Glutamatergic neuron (in vitro differentiated cells): ENCODE results near the gene PTPRN2. TPM values are rescaled to one million over a fixed set of nuclear protein-coding genes. Genes with fewer than 3 reads are reported as not detected.

Source experiments
- DNase-seq: peaks from one replicate; pipeline ENCODE4 v3.0.0; 2022
- H3K27ac Mint-ChIP-seq: one replicate; pipeline ENCODE4 v1.8.0; 2020; ENCODE audit warnings: mild to moderate bottlenecking, mixed read lengths, inconsistent platforms; ENCODE audit not compliant: unreplicated experiment
- H3K27me3 Mint-ChIP-seq: one replicate; pipeline ENCODE4 v1.8.0; 2020; ENCODE audit warnings: mild to moderate bottlenecking, moderate library complexity, mixed read lengths, inconsistent platforms; ENCODE audit not compliant: unreplicated experiment
- H3K36me3 Mint-ChIP-seq: one replicate; pipeline ENCODE4 v1.8.0; 2020; ENCODE audit warnings: mild to moderate bottlenecking, mixed read lengths, inconsistent platforms; ENCODE audit not compliant: unreplicated experiment
- H3K4me1 Mint-ChIP-seq: one replicate; pipeline ENCODE4 v1.8.0; 2020; ENCODE audit warnings: mild to moderate bottlenecking, low read depth, mixed read lengths, inconsistent platforms; ENCODE audit not compliant: unreplicated experiment
- H3K4me3 Mint-ChIP-seq: one replicate; pipeline ENCODE4 v1.8.0; 2020; ENCODE audit warnings: mild to moderate bottlenecking, mixed read lengths, inconsistent platforms; ENCODE audit not compliant: unreplicated experiment
- H3K9me3 Mint-ChIP-seq: one replicate; pipeline ENCODE4 v1.8.0; 2020; ENCODE audit warnings: mild to moderate bottlenecking, moderate library complexity, mixed read lengths, inconsistent platforms; ENCODE audit not compliant: unreplicated experiment
- total RNA-seq: library from RNA; stranded (reverse); fragmentation: NEBNext Ultra II Directional; extraction: Animal tissue kit (Norgen Biotek cat#: 25700); gene quantifications from one replicate; pipeline ENCODE4 v1.2.1, GENCODE V29; 2021; ENCODE audit not compliant: unreplicated experiment
- TF ChIP-seq, protein P1 (sequence below): fragments of 200-600 bp; sonication (generic); IDR thresholded peaks from one replicate; pipeline ENCODE4 v1.5.0; 2021; ENCODE audit not compliant: partially characterized antibody, unreplicated experiment

The PTPRN2 gene
- total RNA-seq, 1 donor from 2014 or later: 49.0 TPM

DNA sequence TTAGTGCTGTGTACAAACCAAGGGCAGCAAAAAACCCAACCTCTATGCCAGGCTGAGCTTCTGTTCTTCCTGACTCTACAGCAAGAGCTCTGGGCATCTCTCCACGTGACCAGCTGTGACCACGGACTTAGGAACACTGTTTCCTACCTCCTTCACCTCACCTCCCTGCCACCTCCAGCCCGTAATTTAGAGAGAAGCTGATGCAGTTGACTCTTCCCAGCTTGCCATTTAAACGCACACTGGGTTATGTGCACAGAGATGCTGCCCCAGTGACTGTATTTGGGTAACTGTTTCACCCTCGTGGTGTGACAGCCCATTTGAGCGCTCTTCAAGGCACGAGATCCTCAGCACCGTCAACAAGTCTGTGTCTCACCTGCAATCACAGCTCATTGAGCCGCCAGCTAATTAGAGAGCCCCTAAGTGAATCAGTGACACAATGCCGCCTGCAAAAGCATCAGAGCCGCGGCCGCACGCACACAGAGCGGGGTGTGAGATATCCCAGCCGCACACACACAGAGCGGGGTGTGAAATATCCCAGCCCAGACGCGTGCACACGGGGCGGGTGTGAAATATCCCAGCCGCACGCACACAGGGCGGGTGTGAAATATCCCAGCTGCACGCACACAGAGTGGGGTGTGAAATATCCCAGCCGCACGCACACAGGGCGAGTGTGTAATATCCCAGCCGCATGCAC, 319.7 kb downstream of the PTPRN2 start:
- TF ChIP-seq, protein P1, sequence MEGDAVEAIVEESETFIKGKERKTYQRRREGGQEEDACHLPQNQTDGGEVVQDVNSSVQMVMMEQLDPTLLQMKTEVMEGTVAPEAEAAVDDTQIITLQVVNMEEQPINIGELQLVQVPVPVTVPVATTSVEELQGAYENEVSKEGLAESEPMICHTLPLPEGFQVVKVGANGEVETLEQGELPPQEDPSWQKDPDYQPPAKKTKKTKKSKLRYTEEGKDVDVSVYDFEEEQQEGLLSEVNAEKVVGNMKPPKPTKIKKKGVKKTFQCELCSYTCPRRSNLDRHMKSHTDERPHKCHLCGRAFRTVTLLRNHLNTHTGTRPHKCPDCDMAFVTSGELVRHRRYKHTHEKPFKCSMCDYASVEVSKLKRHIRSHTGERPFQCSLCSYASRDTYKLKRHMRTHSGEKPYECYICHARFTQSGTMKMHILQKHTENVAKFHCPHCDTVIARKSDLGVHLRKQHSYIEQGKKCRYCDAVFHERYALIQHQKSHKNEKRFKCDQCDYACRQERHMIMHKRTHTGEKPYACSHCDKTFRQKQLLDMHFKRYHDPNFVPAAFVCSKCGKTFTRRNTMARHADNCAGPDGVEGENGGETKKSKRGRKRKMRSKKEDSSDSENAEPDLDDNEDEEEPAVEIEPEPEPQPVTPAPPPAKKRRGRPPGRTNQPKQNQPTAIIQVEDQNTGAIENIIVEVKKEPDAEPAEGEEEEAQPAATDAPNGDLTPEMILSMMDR: no peak
- Mint-ChIP-seq H3K9me3 (peaks cover 17% of the 10 kb centered on the region), H3K27me3 (peaks cover 11% of the 10 kb centered on the region), H3K4me1 (peaks cover 5% of the 10 kb centered on the region), H3K4me3 (peak overlapping the region; percentile 25), H3K27ac (no peak overlapping the region), H3K36me3 (peaks cover 19% of the 10 kb centered on the region)
- peak; percentile 8 for DNase-seq

DNA sequence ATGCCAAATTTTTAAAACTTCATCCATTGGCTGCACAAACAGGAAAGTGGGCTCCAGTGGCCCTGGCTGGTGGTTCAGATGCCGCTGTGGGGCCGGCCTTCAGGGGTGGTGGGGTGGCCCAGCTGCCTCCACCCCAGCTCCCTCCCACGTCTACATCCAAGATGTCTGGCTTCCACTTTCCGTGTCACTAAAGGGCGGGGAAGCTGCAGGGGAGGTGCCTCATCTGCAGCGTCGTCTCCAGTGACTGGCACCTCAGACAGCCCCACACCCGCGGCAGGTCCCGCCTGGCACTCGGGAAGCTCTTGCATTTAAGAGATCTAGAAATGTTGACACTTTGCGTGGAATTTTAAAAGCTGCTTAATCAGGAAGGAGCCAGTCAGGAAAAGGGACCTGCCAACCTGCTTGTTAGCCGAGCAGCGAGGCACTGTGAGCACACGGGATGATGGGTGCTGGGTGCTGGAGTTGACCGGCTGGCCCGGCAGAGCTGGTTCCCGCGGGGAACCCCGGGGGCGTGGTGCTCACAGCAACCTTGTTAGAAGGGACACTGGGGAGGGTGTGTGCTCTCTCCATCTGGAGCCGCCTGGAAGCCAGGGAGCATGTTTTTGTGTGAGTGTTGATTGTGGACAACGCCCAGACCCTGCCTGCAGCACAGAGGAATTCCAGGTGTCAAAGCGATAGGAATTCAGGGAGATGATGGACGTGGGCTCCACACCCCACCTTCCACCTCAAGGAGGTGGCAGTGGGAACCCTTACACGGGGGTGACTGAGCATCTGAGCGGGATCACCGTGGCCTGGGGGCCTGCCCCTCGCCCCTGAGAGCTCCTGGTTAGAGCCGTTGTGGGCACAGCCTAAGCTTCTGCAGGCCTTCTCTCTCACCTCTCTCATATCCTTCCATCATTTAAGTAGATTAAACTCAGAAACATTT, 320.5 kb downstream of the PTPRN2 start:
- H3K27me3 Mint-ChIP-seq: peaks cover 5% of the 10 kb centered on the region
- no peak overlapping the region for H3K4me3 Mint-ChIP-seq
- peak; percentile 13 for DNase-seq
- H3K9me3 Mint-ChIP-seq: peaks cover 9% of the 10 kb centered on the region
- H3K27ac Mint-ChIP-seq: no peak overlapping the region
- peaks cover 5% of the 10 kb centered on the region for H3K4me1 Mint-ChIP-seq
- TF ChIP-seq, protein P1: no peak
- peaks cover 11% of the 10 kb centered on the region for H3K36me3 Mint-ChIP-seq

DNA sequence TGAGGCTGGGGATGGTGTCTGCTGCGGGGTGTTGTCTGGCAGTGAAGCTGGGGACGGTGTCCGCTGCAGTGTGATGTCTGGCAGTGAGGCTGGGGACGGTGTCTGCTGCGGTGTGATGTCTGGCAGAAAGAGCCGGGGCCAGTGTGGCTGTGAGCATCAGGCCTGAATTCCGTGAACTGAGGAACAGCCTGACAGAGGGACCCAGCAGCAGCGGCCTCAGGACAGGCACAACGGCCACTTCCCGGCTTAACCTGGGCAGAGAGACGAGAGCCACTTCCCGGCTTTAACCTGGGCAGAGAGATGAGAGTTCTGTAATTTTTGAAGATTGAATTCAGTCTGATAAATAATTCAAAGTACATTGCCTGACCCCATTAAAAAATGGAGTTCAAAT, 321.2 kb downstream of the PTPRN2 start:
- H3K9me3 Mint-ChIP-seq: peaks cover 9% of the 10 kb centered on the region
- TF ChIP-seq, protein P1: no peak
- peaks cover 11% of the 10 kb centered on the region for H3K36me3 Mint-ChIP-seq
- DNase-seq: peak; percentile 8
- H3K27me3 Mint-ChIP-seq: peaks cover 5% of the 10 kb centered on the region
- no peak overlapping the region for H3K27ac Mint-ChIP-seq
- H3K4me1 Mint-ChIP-seq: peaks cover 5% of the 10 kb centered on the region
- no peak overlapping the region for H3K4me3 Mint-ChIP-seq

DNA sequence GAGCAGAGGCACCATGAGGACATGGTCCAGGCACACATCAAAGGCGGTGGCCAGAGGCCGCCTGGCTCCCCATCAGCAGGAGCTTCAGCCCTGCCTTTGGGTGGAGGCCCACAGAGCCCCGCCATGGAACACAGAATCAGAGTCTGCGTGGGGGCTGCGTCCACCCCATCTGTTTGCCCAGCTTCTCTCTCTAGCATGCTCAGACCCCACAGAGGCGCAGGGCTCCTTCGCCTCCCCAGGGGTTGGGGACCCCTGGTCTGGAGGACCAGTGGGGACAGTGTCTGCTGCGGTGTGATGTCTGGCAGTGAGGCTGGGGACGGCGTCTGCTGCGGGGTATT, 321.9 kb downstream of the PTPRN2 start:
- TF ChIP-seq, protein P1: no peak
- H3K4me3 Mint-ChIP-seq: no peak overlapping the region
- DNase-seq: no peak
- H3K9me3 Mint-ChIP-seq: peaks cover 7% of the 10 kb centered on the region
- H3K36me3 Mint-ChIP-seq: peaks cover 11% of the 10 kb centered on the region
- peaks cover 5% of the 10 kb centered on the region for H3K27me3 Mint-ChIP-seq
- no peak overlapping the region for H3K27ac Mint-ChIP-seq
- peaks cover 5% of the 10 kb centered on the region for H3K4me1 Mint-ChIP-seq
